Measurements from ENCODE around the gene CDK15.
"Not testable (repeated sequence)": the region's sequence is repeated elsewhere in the genome, so short reads cannot be mapped to it uniquely, and the experiment has no call there.

The CDK15 gene

DNA sequence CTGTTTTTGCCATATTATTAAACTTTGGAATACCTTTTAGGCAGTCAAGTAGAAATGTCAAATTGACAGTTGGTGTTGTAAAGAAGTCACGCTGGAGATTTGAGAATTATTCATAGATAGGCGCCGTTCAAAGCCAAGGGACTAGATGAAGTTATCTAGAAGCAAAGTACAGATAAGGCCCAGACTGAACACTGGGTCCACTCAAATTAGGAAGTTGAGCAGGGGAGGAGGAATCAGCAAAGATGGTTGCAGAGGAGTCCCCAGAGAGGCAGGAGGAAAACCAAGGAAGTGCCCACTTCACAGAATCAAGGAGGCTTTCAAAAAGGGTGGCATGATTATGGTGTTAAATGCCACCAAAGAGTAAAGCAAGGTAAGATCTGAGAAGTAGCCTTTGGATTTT lies 16.0 kb upstream of the CDK15 start:
- DNase-seq (ENCODE audit: low read depth) = no peak

DNA sequence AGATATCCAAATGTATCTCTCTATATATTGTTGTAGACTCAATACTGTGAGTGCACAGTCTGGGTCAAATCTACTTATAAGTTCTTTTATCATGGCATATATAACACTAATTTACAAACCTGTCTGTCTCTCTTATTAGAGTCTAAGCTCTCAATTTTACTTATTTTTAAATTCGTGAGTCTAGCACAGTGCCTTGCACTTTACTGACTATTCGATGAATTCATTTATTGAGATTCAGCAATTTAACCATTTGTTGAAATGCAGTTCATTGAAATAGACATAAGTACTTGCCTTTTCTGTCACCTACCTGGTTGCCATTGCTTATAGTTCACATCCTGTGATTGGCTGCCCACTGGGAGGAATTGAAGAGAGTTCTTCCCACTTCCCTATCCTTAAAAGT lies 15.3 kb upstream of the CDK15 start:
- DNase-seq (ENCODE audit: low read depth) = no peak

DNA sequence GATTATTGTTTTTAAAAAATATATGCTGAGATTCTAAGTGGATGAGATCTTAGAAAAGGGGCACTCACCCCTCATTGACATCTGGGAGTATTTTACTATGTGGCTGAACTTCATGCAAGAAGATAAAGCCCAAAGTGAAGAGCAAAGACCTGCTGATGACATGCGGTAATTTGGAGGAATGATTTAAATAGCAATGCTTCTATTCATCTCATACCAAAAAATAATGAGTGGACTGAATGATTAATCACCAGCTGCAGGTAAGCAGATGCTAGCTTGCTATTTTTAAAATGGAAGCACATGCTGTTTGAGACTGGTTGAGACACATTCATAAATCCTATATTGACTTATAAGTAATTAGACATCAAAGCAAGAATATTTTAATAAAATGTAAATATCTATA lies 12.7 kb upstream of the CDK15 start:
- DNase-seq (ENCODE audit: low read depth) = no peak

DNA sequence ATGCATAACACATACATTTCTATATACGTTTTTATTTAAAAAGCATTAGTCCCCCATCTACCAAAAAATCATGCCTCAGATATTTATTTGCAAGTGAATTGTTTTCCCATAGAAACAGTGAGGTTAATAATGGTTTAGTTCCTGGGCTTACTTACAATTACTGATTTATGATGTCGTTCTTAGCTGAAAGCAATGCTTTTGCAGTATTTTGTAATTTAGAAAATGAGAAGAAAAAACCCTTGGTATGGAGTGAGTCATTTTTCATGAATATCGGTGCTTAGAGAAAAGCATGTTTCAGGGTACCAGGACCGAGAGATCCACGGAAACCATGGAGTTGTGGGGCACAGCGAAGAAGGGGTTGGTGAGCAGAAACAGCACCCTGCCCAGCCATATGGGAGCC lies 12.0 kb upstream of the CDK15 start:
- no peak for DNase-seq (ENCODE audit: low read depth)

DNA sequence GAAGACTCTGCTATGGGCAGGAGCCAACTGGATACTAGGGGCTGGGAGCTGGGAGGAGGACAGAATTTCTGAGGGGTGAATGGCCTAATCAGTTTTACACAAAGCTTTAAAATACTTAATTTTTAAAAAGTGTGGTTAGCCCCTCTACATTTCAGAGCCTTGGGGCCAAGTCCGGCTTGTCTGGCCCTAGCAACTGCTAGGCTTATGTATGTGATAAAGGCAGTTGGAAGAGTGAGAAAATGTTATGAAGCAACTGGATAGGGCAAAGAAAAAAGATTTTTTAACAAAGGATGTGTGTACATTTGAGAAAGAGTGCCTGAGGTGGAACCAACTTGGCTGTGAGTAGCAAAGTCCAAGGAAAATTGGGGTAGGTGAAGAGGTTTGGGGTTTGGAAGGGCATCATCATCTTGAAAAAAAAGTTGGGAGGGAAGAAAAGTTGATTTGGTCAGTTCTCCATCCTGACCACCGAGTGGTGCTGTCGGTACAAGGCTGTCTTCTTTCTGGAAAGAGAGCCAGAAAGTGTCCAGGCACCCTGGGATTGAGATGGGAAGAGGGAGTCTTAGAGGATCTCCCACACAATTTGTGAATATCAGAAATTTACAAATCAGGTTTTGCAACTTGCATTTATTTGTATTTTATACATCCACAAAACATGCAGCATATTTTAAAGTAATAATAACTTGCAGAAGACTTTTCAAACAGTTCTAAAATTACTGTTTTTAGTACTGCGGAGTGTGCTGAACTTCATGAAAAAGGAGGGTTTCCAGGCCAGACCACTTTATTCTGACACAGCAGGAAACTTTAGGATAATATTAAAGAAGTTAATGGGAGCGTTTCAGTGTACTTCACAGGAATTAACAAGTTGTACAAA lies 10.5 kb upstream of the CDK15 start:
- DNase-seq (ENCODE audit: low read depth) = no peak

DNA sequence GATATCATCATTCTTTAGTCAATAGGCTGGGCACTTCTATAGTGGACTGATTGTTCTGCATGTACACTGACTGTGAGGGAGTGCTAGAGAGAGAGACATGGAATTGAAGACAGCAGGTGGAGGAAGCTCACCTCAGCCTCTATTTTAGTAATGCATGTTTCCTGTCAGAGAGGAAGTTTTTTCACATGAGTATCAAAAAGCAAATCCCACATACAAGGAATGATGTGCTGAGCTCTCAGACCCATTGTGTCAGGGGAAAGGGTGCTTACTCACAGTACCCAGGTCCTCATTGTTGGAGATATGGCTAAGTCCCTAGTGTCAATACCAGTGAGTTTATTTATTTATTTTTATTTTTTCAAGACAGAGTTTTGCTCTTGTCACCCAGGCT lies 9.9 kb upstream of the CDK15 start:
- no peak for DNase-seq (ENCODE audit: low read depth)

DNA sequence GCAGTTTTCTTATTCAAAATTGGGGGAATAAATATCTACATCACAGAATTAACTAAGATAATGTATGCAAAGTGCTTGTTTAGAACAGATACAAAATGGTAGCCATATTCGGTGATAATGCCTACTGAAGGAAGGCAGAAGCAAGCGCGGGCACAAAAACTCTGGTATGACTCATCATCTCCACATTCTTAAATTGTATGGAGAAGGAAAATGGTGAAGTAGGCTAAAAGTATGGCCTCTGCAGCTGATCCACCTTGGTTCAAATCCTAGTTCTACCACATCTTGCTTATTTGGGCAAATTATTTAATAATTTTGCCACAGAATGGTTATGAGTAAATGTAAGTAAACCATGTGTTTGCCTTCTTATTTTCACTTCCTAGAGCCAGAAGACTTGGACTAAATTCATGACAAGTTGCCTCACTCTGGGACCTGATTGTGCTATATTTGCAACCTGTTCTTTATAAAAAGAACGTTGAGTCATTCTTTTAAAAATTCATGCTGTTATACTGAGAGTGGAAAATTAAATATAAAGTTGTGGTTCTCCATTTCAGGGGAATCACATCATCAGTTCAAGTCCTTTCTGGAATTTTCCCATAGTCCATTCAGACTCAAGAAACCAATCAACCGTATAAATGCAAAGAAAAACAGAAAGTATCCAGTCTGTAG lies 9.0 kb upstream of the CDK15 start:
- DNase-seq (ENCODE audit: low read depth) = peak; percentile 76

DNA sequence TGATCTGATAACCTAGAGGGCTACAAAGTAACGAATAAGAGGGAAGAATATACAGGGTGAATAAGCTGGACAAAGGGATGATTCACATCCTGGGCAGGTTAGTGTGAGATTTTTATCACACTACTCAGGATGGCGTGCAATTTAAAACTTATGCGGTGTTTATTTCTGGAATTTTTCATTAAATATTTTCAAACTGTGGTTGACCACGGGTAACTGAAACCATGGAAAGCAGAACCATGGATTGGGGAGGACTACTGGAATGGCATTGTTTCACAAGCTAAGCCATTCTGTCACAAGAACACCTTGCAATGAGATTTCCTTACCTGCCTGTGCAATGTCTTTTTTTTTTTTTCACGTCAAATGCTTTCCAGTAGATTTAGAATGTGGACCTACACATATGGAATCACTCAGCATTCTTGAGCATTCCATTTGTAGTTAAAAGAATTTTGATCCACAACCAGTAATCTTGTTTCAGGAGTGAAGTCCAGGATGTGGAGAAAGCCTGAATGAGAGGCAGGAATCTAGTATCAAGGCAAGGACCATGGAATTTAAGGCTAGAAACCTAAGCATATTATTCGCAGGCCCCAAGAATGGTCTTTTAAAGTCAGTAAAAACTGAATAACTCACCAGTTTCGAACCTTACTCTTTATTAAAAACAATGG lies 8.0 kb upstream of the CDK15 start:
- peak; percentile 86 for DNase-seq (ENCODE audit: low read depth)

DNA sequence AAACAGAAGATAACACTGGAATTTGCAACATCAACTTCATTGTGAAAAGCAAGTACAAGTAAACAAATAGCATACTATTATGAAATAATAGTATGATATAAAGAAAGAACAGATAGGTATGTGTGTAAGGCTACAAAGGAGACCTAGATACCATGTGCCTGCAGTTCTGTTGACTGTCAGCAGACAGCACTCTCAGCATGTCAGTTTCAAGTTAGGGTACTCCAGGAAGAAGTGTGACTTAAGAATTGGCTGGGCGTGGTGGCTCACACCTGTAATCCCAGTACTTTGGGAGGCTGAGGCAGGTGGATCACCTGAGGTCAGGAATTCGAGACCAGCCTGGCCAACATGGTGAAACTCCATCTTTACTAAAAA lies 7.4 kb upstream of the CDK15 start:
- DNase-seq (ENCODE audit: low read depth) = not testable (repeated sequence)

DNA sequence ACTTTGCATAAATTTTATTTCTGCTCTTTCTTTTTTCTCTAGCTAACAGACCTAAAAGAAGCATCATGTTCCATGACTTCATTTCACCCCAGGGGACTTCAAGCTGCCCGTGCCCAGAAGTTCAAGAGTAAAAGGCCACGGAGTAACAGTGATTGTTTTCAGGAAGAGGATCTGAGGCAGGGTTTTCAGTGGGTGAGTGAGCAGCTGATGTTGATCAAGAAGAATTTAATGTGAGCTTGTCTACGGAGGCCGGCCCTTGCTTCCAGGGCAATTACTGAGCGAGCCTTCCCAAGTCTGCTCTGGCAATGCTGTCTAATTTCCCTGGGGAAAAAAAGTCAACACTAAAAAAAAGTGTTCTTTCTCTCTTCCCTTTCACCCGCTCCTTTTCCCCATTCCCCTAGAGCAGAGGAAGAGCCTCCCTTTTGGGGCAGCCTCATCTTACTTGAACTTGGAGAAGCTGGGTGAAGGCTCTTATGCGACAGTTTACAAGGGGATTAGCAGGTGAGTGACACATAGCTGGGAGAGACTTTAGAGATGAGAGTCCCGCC lies 1.2 kb downstream of the CDK15 start:
- peak; percentile 68 for DNase-seq (ENCODE audit: low read depth)

DNA sequence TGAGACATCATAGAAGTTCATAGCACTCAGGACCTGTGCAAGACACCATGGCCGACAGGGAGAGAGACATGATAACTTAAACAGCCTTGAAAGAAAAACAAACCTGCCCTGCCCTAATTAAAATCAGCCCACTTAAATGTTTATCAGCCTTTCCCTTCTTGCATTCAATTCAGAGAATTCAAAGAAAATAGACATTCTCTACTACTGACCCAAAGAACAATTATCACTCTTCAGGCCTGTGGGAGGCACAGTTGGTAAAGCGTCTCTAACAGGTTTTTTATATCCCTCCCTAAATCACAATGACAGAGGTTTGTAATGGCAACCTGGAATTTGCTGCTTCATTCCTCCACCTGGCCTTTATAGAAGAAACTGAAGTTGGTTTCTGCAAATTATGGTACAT lies 1.7 kb downstream of the CDK15 start:
- no peak for DNase-seq (ENCODE audit: low read depth)

DNA sequence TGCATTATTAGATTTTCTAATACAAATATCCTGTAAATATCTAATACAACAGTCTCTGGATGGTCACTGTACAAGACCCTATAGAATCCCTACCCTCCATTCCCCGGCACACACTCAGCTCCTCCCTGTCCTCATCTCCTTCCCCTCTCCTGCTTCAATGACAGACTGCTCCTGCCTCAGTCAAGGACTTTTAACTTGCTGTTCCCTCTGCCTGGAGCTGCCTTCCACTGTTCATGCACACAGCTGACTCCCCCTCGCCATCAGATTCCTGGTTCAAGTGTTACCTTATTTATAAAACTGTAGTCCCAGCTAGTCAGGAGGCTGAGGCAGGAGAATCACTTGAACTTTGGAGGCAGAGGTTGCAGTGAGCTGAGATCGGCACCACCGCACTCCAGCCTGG lies 3.3 kb downstream of the CDK15 start:
- no peak for DNase-seq (ENCODE audit: low read depth)

DNA sequence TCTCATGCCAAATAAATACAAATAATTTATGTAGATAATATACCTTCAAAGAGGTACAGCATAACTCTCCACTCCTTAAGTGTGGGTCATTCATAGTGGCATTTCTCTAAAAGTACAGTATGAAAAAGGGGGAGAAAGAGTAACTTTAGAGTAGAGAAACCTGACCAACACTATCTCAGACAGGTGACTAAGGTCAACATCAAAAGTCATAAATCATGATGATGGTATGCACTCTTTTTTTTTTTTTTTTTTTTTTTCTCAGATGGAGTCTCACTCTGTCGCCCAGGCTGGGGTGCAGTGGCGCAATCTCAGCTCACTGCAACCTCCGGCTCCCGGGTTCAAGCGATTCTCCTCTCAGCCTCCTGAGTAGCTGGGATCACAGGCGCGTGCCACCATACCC lies 4.3 kb downstream of the CDK15 start:
- DNase-seq (ENCODE audit: low read depth) = not testable (repeated sequence)

DNA sequence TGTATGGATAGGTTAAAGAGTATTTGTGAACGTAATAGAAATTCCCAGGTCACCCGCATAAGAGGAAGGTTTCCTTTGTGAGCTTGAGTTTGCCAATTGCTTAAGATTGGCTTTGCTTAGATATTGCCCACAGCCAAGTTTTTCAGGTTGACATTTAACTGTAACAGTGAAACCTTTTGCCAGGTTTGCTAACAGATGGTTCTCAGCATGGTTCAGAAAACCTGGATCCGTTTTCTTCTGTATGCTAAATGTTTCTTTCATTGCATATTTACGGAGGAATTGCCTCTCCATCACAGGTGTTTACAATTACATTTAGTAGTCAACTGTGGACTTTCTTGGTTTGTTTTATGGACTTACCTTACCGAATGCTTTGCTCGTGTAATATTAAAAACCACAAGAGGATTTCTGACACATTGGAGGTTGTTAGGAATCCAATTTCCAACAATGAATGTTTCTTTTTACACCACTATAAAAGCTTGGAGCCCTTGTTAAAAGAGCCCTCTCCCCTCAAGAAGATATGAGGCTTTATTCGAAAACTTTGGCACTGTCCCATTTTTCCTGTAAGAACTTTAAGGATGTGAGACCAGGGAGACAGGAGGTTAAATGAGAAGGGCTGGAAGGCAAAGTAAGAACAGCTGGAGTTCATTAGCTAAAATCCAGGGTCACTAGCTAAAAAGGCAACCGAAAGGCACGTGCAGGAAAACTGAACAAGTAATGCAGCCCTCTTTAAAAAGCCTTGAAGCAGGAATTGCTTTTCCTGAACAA lies 7.8 kb downstream of the CDK15 start:
- DNase-seq (ENCODE audit: low read depth) = no peak

DNA sequence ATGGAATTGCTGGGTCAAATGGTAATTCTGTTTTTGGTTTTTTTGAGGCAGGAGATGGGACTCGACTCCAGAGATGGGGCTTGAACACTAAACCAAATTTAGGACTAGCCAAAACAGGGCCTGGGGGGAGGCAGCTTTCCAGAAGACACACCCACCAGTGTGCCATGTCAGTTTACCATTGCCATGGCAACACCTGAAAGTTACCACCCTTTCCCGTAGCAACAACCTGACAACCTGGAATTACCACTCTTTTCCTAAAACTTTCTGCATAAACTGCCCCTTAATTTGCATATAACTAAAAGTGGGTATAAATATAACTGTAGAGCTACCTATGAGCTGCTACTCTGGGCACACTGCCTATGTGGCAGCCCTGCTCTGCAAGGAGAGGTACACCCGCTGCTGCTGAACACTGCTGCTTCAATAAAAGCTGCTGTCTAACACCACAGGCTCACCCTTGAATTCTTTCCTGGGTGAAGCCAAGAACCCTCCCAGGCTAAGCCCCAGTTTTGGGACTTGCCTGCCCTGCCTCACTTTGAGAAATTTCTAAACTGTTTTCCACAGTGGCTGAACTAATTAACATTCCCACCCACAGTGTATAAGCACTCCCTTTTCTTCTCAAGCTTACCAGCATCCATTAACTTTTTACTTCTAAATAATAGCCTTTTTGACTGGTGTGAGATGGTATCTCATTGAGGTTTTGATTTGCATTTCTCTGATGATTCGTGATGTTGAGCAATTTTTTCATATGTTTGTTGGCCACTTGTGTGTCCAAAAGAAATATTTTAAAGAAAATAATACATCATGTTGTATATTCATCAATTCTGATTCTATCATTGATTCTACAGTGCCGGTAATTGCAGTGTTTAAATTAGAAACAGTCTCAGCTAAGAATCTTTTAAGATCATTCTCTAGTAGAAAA lies 10.6 kb downstream of the CDK15 start:
- DNase-seq (ENCODE audit: low read depth) = no peak

DNA sequence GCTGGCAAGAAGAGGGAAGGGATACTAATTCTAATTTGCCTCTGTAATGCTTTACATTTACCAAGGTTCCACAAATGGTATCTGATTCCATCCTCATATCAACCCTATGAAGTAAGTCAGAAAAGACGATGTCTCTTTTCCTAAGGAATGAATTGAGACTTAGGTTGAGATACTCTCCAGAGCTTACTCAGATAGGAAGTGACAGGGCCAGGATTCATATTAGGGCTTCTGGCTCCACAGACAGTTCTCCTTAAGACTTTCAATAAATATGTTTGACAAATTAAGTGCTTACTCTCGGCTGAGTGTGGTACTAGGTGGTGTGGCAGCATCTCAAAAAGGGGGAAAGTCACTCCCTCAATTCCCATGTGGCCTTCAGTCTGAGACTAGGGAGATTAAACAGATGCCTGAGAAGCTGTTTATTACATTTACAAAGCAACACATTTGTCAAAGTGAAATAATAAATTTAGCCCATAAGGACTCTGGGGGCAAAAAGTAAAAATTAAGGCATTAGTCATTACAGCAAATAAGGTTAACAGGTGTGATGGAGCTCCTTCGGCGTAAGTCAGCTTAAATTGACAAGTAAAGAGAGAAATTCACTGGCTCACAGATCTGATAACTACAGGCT lies 14.2 kb downstream of the CDK15 start:
- DNase-seq (ENCODE audit: low read depth) = no peak

DNA sequence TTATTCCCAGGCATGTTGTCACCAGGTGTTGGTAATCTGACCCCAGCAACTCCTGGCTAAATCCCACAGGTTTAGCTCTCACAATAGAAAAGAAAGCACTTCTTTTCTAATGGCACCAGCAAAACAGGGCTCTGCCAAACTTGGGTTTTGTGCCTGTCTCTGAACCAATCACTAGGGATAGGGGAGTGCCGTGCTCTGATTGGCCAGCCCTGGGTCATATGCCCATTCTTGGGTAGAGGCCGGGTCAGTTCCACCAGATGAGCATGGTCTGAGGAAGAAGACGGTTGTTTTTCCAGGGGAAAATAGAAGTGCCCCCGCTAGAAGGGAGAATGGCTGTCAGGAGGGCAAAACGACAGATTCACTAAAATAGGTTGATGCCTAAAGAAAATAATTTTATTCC lies 14.7 kb downstream of the CDK15 start:
- no peak for DNase-seq (ENCODE audit: low read depth)

DNA sequence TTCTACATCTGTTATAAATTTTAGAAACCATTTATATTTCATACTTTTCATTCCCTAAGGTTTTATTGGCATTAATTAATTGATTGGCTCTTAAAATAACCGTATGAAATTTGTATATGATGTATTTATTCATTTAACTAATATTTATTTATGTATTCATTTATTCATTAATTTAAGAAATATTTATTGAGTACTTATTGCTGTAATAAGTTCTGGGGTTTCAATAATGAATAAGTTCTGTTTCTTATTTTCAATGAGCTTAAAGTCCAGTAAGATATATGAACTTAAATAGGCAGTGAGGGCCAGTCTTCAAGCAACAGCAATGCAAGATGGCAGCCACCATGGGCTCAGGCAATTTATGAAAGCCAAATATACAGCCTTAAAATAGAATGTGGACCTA lies 17.9 kb downstream of the CDK15 start:
- DNase-seq (ENCODE audit: low read depth) = no peak

DNA sequence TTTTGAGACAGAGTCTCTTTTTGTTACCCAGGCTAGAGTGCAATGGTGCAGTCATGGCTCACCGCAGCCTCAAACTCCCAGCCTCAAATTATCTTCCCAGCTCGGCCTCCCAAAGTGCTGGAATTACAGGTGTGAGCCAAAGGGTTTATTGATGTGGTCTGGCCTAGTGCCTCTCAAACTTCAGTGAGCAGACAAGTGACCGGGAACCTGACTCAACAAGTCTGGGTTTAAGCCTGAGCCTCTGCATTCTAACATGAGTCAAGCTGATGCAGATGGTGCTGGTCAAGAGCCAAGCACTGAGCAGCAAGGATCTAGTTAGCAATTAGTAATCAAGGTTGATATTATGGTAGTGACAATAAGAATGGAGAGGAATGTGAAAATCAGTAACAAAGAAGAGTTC lies 21.3 kb downstream of the CDK15 start:
- DNase-seq (ENCODE audit: low read depth) = no peak

DNA sequence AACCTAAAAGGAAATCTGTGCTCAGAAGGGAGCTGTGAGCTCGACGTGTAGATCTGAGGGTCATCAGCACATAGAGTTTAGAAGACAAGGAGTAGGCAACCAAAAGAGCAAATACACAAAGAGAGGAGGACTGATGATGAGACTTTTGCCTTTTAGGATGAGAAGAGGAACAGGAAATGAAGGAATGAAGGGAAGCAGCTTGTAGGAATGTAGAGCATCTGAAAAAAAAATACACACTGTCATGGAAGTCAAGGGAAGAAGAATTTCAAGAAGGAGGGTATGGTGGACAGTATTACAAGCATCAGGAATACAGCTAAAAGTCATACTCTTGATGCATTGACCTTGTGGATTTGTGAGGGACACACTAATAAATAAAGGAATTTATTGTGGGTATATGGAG lies 21.9 kb downstream of the CDK15 start:
- no peak for DNase-seq (ENCODE audit: low read depth)

DNA sequence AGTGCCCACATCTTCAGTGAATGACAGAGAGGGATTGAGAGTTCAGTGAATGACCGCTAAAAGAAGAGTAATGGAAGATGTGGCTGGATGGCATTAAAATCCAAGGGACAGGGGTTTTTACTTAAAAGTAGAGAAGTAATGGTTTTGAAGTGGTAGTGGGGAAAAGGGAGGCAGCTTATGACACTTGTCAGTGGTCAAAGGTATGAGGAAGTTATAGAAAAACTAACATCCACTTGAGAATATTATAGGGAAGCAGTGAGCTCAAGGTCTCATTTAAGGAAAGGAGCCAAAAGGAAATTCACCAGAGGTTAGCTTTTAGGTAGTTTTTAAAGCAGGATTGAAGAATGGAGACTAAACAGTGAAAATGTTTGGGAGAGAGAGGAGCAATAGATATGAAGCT lies 24.3 kb downstream of the CDK15 start:
- DNase-seq (ENCODE audit: low read depth) = no peak
